Activated CD4-positive, alpha-beta T cell treated with anti-CD3 and anti-CD28 coated beads for 36 hours (primary cell): Measurements from ENCODE around the gene RNF141. TPM values are rescaled to one million over a fixed set of nuclear protein-coding genes. Genes with fewer than 3 reads are reported as not detected.

Source experiments
- ATAC-seq: fragments of 200-7000 bp; cut with Tn5 transposase; one replicate; pipeline ENCODE4 v1.10.0; 2021; ENCODE audit warnings: mild to moderate bottlenecking, moderate library complexity
- CTCF ChIA-PET: fragments of 350-600 bp; sonication (Branson Sonifier 250); formaldehyde crosslinking; loops from one replicate; lab custom pipeline; 2021; ENCODE audit warnings: antibody characterized with exemption; lab: Charles Lee
- POLR2A ChIA-PET: fragments of 350-600 bp; sonication (Branson Sonifier 250); formaldehyde crosslinking; loops from one replicate; lab custom pipeline; 2021; ENCODE audit warnings: antibody characterized with exemption, inconsistent platforms; lab: Charles Lee
- DNase-seq: peaks from one replicate; pipeline ENCODE4 v3.0.0-alpha.2; 2020
- H3K27ac Mint-ChIP-seq: one replicate; pipeline ENCODE4 v1.8.0; 2021; ENCODE audit warnings: mixed read lengths
- H3K27me3 Mint-ChIP-seq: one replicate; pipeline ENCODE4 v1.8.0; 2021; ENCODE audit warnings: mixed read lengths
- H3K36me3 Mint-ChIP-seq: one replicate; pipeline ENCODE4 v1.8.0; 2021; ENCODE audit warnings: low read depth, mixed read lengths
- H3K4me1 Mint-ChIP-seq: one replicate; pipeline ENCODE4 v1.8.0; 2021; ENCODE audit warnings: mixed read lengths
- H3K4me3 Mint-ChIP-seq: one replicate; pipeline ENCODE4 v1.8.0; 2021; ENCODE audit warnings: mild to moderate bottlenecking, moderate library complexity, mixed read lengths
- H3K9me3 Mint-ChIP-seq: one replicate; pipeline ENCODE4 v1.8.0; 2021; ENCODE audit warnings: low read depth, mixed read lengths
- intact Hi-C, 2 experiments: fragments of 100-400 bp; cut with DNase I in 1 of 2; cut with micrococcal nuclease in 1 of 2; formaldehyde crosslinking; loops; one replicate each; pipeline versions ENCODE4 v1.14.2 to v1.15.1; 2022 to 2024; cut with DNase I, micrococcal nuclease
- total RNA-seq, 2 experiments: library from RNA; stranded (reverse); gene quantifications; one replicate each; pipeline ENCODE4 v1.2.3, GENCODE V29; 2021

RNF141 gene
- total RNA-seq, 2 experiments from 2014 or later: 12.5 to 17.8 TPM

DNA sequence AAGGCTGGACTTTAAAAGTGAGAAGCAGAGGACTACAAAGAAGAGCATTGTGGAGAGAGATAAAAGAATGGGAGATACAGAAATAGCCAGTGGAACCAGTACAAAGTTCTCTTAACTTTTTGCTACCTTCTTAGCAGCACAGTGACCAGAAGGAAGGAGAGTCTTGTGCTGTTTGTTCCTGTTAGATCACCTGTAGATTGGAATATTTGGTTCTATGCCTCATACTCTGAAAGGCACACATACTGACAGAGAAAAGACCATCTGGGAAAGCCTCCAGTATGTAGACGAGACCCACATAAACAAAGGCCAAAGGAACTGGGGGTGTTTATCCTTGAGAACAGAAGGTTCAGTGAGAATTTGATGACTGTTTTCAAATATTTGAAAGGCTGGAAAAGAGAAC is 18.7 kb downstream of the RNF141 start:
- H3K4me3 Mint-ChIP-seq: no peak overlapping the region
- no peak for ATAC-seq
- peaks cover 16% of the 10 kb centered on the region for H3K4me1 Mint-ChIP-seq
- CTCF ChIA-PET: no interaction called here
- no peaks in the 10 kb centered on the region for H3K27me3 Mint-ChIP-seq
- no peak for DNase-seq
- H3K27ac Mint-ChIP-seq: no peak overlapping the region
- peaks cover 37% of the 10 kb centered on the region for H3K36me3 Mint-ChIP-seq
- no peaks in the 10 kb centered on the region for H3K9me3 Mint-ChIP-seq
- POLR2A ChIA-PET: no interaction called here
- intact Hi-C loops: no loop called here

DNA sequence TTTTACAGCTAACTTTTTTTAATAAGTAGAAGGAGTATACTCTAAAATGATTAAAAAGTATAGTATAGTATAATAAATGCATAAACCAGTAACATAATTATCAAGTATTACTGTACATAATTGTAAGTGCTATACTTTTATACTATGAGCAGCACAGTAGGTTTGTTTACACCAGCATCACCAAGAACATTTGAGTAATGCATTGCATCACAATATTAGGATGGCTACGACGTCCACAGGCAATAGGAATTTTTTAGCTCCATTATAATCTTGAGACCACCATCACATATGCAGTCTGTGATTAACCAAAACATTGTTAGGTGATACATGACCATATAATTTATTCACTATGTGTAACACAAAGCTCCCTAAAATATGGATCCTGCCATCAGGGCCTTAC is 20.4 kb downstream of the RNF141 start:
- ChIA-PET CTCF (interaction anchor here (0.9 to 2.0 kb wide), 4 partner anchors 14 to 107 kb away, joined by 3 to 9 read pairs (median 4); partner anchors contain the start of gene RNF141), POLR2A (no interaction called here)
- no peaks in the 10 kb centered on the region for H3K27me3 Mint-ChIP-seq
- DNase-seq (no peak), ATAC-seq (no peak)
- H3K27ac Mint-ChIP-seq: no peak overlapping the region
- peaks cover 28% of the 10 kb centered on the region for H3K36me3 Mint-ChIP-seq
- H3K4me1 Mint-ChIP-seq: peaks cover 2% of the 10 kb centered on the region
- no peak overlapping the region for H3K4me3 Mint-ChIP-seq
- H3K9me3 Mint-ChIP-seq: no peaks in the 10 kb centered on the region
- intact Hi-C loops: no loop called here

DNA sequence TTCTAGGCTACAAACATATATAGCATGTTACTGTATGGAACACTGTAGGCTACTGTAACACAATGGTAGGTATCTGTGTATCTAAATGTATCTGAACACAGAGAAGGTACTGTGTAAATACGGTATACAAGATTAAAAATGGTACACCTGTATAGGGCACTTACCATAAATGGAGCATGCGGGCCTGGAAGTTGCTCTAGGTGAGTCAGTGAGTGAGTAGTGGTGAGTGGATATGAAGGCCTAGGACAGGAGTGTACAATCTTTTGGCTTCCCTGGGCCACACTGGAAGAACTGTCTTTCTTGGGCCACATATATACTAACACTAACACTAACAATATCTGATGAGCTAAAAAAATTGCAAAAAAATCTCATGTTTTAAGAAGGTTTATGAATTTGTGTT is 21.4 kb downstream of the RNF141 start:
- H3K4me3 Mint-ChIP-seq: no peak overlapping the region
- H3K36me3 Mint-ChIP-seq: peaks cover 24% of the 10 kb centered on the region
- peaks cover 2% of the 10 kb centered on the region for H3K4me1 Mint-ChIP-seq
- no peaks in the 10 kb centered on the region for H3K9me3 Mint-ChIP-seq
- ChIA-PET POLR2A (no interaction called here), CTCF (interaction anchor here (0.8 to 1.9 kb wide), 2 partner anchors 11 to 21 kb away, joined by 3 to 5 read pairs; partner anchors contain the start of gene RNF141)
- H3K27ac Mint-ChIP-seq: no peak overlapping the region
- no peak for DNase-seq
- intact Hi-C loops: no loop called here
- no peak for ATAC-seq
- H3K27me3 Mint-ChIP-seq: no peaks in the 10 kb centered on the region

DNA sequence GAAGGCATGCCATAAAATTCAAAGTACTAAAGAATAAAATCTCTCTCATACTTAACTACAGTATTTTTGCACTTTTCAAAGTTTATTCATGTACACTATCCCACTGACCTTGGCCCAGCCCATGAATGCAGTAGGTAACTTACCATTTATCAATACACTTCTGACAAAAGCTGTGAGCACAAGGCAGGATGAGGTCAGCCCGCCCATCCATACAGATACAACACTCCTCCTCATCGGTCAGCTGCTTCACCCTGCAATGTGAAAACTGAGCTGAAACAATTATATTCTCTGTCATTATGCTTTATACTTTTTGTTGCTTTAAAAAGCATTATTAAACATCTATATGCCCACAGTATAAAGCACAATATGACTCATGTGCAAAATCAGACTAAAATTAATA is 22.1 kb downstream of the RNF141 start:
- no peak for ATAC-seq
- Mint-ChIP-seq H3K4me1 (peaks cover 2% of the 10 kb centered on the region), H3K4me3 (no peak overlapping the region), H3K36me3 (peaks cover 21% of the 10 kb centered on the region), H3K9me3 (no peaks in the 10 kb centered on the region), H3K27me3 (no peaks in the 10 kb centered on the region), H3K27ac (no peak overlapping the region)
- intact Hi-C loops: no loop called here
- CTCF ChIA-PET: interaction anchor here (0.8 to 1.9 kb wide), 3 partner anchors 12 to 113 kb away, joined by 3 to 5 read pairs (median 4); partner anchors contain the start of gene RNF141
- no peak for DNase-seq
- POLR2A ChIA-PET: no interaction called here

DNA sequence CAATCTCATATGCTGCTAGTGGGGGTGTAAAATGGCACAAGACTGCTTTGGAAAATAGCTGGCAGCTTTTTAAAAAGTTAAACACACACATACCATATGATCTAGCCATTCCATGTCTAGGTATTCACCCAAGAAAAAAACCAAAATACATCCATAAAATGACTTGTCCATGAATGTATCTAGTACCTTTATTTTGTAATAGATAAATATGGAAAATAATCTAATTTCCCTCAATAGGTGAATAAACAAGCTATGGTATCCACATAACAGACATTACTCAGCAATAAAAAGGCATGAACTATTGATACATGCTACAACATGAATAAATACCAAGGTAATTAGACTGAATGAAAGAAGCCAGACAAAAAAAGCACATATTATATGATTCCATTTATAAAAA is 22.9 kb downstream of the RNF141 start:
- ATAC-seq: no peak
- DNase-seq: no peak
- intact Hi-C loops: no loop called here
- Mint-ChIP-seq H3K4me1 (no peaks in the 10 kb centered on the region), H3K36me3 (peaks cover 18% of the 10 kb centered on the region), H3K9me3 (no peaks in the 10 kb centered on the region), H3K27ac (no peak overlapping the region), H3K27me3 (no peaks in the 10 kb centered on the region), H3K4me3 (no peak overlapping the region)
- POLR2A ChIA-PET: no interaction called here
- CTCF ChIA-PET: interaction anchor here (0.7 to 1.9 kb wide), 3 partner anchors 12 to 131 kb away, joined by 3 to 5 read pairs (median 4); no protein-coding TSS in a partner anchor

- no peaks in the 10 kb centered on the region for H3K9me3 Mint-ChIP-seq
- DNase-seq: no peak
- H3K4me3 Mint-ChIP-seq: no peak overlapping the region
- intact Hi-C loops: no loop called here
- ATAC-seq: no peak
- H3K27ac Mint-ChIP-seq: no peak overlapping the region
- H3K36me3 Mint-ChIP-seq: peaks cover 9% of the 10 kb centered on the region
- ChIA-PET POLR2A (no interaction called here), CTCF (interaction anchor here (1.4 kb wide), 1 partner anchor 139 kb away, joined by 3 read pairs; no protein-coding TSS in a partner anchor)
- no peaks in the 10 kb centered on the region for H3K27me3 Mint-ChIP-seq
- no peaks in the 10 kb centered on the region for H3K4me1 Mint-ChIP-seq
These were observed 25.6 kb downstream of the RNF141 start for GRCh38 chr11:10515418-10515817.

DNA sequence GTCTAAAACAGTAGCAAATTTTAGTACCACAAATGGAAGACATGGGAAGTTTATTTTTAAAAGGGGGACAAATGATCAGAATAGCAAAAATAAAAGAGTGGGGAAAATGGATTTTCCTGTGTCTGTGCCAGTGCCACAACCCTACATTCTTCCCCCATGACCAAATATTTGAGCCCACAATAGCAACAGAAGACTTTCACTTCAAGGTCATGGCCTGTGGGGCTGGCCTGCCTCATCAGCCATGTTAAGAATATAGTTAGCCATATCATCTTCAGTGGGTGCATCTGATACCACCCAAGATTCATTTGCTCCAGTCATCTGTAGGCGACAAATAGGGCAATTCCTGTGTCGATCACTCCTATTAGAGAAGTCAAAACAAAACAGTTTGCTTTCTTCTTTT is 26.3 kb downstream of the RNF141 start:
- CTCF ChIA-PET: interaction anchor here (0.7 to 1.0 kb wide), 2 partner anchors 47 to 140 kb away, joined by 3 read pairs; no protein-coding TSS in a partner anchor
- intact Hi-C loops: no loop called here
- no peaks in the 10 kb centered on the region for H3K9me3 Mint-ChIP-seq
- peaks cover 9% of the 10 kb centered on the region for H3K36me3 Mint-ChIP-seq
- H3K4me3 Mint-ChIP-seq: no peak overlapping the region
- no peaks in the 10 kb centered on the region for H3K4me1 Mint-ChIP-seq
- DNase-seq: no peak
- no peaks in the 10 kb centered on the region for H3K27me3 Mint-ChIP-seq
- no peak for ATAC-seq
- no peak overlapping the region for H3K27ac Mint-ChIP-seq
- POLR2A ChIA-PET: no interaction called here

- ChIA-PET CTCF (interaction anchor here (0.7 to 1.0 kb wide), 2 partner anchors 48 to 140 kb away, joined by 3 read pairs; no protein-coding TSS in a partner anchor), POLR2A (no interaction called here)
- Mint-ChIP-seq H3K36me3 (peaks cover 9% of the 10 kb centered on the region), H3K9me3 (no peaks in the 10 kb centered on the region), H3K4me3 (no peak overlapping the region), H3K27me3 (no peaks in the 10 kb centered on the region), H3K27ac (no peak overlapping the region), H3K4me1 (no peaks in the 10 kb centered on the region)
- intact Hi-C loops: no loop called here
- no peak for ATAC-seq
- no peak for DNase-seq
These were observed 26.8 kb downstream of the RNF141 start for GRCh38 chr11:10514202-10514601.

DNA sequence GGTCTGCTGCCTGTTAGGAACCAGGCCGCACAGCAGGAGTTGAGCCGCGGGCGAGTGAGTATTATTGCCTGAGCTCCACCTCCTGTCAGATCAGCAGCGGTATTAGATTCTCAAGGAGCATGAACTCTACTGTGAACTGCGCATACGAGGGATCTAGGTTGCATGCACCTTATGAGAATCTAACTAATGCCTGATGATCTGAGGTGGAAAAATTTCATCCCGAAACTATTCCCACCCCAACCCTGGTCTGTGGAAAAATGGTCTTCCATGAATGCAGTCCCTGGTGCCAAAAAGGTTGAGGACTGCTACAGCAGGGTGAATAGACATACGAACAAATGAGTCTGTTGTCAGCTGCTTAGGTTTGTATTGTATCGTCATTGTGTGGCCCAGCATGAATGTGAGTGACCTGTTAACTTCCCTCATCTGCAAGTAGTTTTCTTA is 29.8 kb downstream of the RNF141 start:
- Mint-ChIP-seq H3K4me1 (no peaks in the 10 kb centered on the region), H3K27me3 (no peaks in the 10 kb centered on the region), H3K36me3 (peaks cover 10% of the 10 kb centered on the region), H3K4me3 (no peak overlapping the region), H3K9me3 (no peaks in the 10 kb centered on the region), H3K27ac (no peak overlapping the region)
- intact Hi-C loops: no loop called here
- ChIA-PET CTCF (no interaction called here), POLR2A (no interaction called here)
- DNase-seq: no peak
- ATAC-seq: no peak

DNA sequence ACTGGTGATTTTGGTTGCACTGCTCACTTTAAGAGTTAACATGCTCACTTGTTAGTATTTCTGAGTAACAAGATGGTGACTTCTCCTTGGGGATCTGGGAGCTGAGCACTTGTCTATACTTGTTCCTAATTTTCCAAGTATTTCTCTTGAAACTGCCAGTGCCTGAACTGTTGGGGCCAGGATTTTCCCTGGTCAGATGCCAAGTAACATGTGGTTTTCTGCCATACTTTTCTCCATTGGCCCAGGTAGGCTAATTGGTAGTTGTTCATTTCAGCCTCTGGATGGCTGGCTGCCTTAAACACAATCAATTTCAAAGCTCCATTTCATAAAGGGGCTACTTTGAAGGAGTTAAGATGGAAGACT is 35.0 kb downstream of the RNF141 start:
- no peak for ATAC-seq
- ChIA-PET POLR2A (no interaction called here), CTCF (interaction anchor here (1.0 kb wide), 2 partner anchors 10 to 51 kb away, joined by 3 to 5 read pairs; partner anchors contain the start of gene AMPD3)
- Mint-ChIP-seq H3K27ac (no peak overlapping the region), H3K9me3 (no peaks in the 10 kb centered on the region), H3K36me3 (peaks cover 20% of the 10 kb centered on the region), H3K27me3 (no peaks in the 10 kb centered on the region), H3K4me3 (no peak overlapping the region), H3K4me1 (no peaks in the 10 kb centered on the region)
- intact Hi-C loops: no loop called here
- no peak for DNase-seq

DNA sequence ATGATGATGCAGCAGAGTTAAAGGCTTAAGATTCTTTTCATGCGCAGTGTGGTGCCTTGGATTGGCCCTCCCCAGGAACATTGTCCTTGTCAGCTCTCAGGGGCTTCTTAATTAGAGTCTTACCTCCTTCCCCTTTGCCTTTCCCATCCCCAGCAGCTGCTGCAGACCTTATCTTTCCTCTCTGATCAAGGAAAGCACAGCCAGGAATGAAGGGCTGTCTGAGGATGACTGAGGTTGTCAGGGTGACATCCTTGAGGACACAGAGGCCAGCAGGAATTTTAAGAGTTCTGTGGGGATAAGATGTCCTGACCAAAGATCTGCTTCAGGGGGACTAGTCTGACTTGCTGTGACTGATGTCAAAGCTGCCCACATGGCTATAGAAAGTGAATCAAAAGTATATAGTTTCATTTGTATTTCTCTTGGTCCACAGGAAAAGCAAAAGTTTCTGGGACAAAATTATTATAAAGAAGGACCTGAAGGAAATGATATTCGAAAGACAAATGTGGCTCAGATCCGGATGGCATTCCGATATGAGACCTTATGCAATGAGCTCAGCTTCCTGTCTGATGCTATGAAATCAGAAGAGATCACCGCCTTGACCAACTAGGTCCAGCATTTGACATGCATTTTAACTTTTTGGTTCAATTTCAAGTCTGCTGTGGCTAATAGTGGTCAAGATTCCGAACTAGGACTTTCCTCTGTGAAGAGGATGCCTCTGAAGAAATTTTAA is 35.5 kb downstream of the RNF141 start:
- intact Hi-C loops: no loop called here
- POLR2A ChIA-PET: no interaction called here
- Mint-ChIP-seq H3K27ac (no peak overlapping the region), H3K36me3 (peaks cover 21% of the 10 kb centered on the region), H3K9me3 (no peaks in the 10 kb centered on the region), H3K4me1 (no peaks in the 10 kb centered on the region), H3K4me3 (no peak overlapping the region), H3K27me3 (no peaks in the 10 kb centered on the region)
- DNase-seq: no peak
- CTCF ChIA-PET: interaction anchor here (1.0 to 1.2 kb wide), 3 partner anchors 11 to 99 kb away, joined by 3 to 5 read pairs (median 4); partner anchors contain the start of gene AMPD3
- no peak for ATAC-seq

DNA sequence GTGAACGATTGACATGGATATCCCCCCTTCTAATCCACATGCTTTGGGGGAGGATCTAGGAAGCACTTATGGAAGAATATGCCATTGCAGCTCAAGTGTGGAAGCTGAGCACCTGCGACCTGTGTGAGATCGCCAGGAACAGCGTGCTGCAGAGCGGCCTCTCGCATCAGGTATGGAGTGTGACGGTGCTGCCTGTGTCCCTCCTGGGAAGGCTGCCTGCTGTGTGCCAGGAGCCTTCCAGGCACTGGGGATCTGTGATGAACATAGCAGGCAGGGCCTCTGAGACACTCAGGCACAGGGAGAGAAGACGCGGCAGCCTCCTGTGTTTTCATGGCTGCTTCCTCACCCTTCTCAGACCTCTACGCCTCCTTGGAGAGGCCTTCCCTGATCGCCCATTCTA is 36.5 kb downstream of the RNF141 start:
- intact Hi-C loops: no loop called here
- Mint-ChIP-seq H3K36me3 (peaks cover 29% of the 10 kb centered on the region), H3K27ac (no peak overlapping the region), H3K4me3 (no peak overlapping the region), H3K9me3 (no peaks in the 10 kb centered on the region), H3K27me3 (no peaks in the 10 kb centered on the region), H3K4me1 (no peaks in the 10 kb centered on the region)
- DNase-seq (no peak), ATAC-seq (no peak)
- ChIA-PET POLR2A (no interaction called here), CTCF (interaction anchor here (1.2 kb wide), 1 partner anchor 98 kb away, joined by 4 read pairs; no protein-coding TSS in a partner anchor)
